SJCRH30 (cell line): ENCODE data around the gene TUFM. TPM values are rescaled to one million over a fixed set of nuclear protein-coding genes. Genes with fewer than 3 reads are reported as not detected.

Experiments used
- DNase-seq, 2 experiments: peaks; one replicate each; pipeline ENCODE4 v3.0.0-alpha.2; 2015 to 2020
- H3K27ac ChIP-seq: fragments of 250-450 bp; sonication (Bioruptor Pico); 2 replicates; pipeline ENCODE4 v1.5.1; 2020; ENCODE audit warnings: mild to moderate bottlenecking, moderate library complexity
- H3K27me3 ChIP-seq: fragments of 250-450 bp; sonication (Bioruptor Pico); 2 replicates; pipeline ENCODE4 v1.5.1; 2020; ENCODE audit warnings: mild to moderate bottlenecking, moderate library complexity
- H3K36me3 ChIP-seq: fragments of 250-450 bp; sonication (Bioruptor Pico); 2 replicates; pipeline ENCODE4 v1.5.1; 2020; ENCODE audit warnings: mild to moderate bottlenecking, moderate library complexity
- H3K4me1 ChIP-seq: fragments of 250-450 bp; sonication (Bioruptor Pico); 2 replicates; pipeline ENCODE4 v1.5.1; 2020; ENCODE audit warnings: mild to moderate bottlenecking, moderate library complexity
- H3K4me3 ChIP-seq: fragments of 250-450 bp; sonication (Bioruptor Pico); 2 replicates; pipeline ENCODE4 v1.5.1; 2020; ENCODE audit warnings: mild to moderate bottlenecking, moderate library complexity
- H3K9me3 ChIP-seq: fragments of 250-450 bp; sonication (Bioruptor Pico); replicated peaks from 2 replicates; pipeline ENCODE4 v1.5.1; 2020; ENCODE audit warnings: mild to moderate bottlenecking, moderate library complexity
- total RNA-seq: library from RNA; depleted of rRNA; stranded (reverse); fragments of >200 nt; shearing (Covaris generic); gene quantifications from 2 replicates; pipeline ENCODE4 v1.2.3, GENCODE V29; 2014

The TUFM gene
- total RNA-seq, 1 experiment from 2014 or later = 119 TPM

GRCh38 chr16:28837672-28838557, 8.2 kb downstream of the TUFM start:
- H3K4me1 ChIP-seq = no peaks in the 10 kb centered on the region
- peaks cover 56% of the 10 kb centered on the region for H3K36me3 ChIP-seq
- H3K4me3 ChIP-seq = no peak overlapping the region
- no peaks in the 10 kb centered on the region for H3K9me3 ChIP-seq
- H3K27ac ChIP-seq = no peak overlapping the region
- H3K27me3 ChIP-seq = no peaks in the 10 kb centered on the region
- DNase-seq = no peak

DNA sequence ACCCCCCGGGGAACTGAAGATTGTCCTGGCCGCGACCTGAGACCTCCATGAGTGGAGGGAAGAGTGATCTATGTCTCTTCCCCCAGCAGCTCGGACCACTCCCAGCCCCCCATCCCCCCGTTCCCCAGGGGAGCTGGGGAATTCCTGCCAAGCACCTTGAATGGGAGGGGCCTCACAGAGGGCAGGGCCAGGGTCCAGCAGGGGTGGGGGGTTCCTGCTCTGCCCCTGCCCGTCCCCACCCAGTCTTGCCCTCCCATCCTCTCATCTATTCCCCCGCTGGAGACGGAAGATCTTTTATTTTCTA, 9.4 kb downstream of the TUFM start:
- Histone ChIP-seq H3K4me1 (no peaks in the 10 kb centered on the region), H3K27me3 (no peaks in the 10 kb centered on the region), H3K27ac (no peak overlapping the region), H3K36me3 (peaks cover 58% of the 10 kb centered on the region), H3K4me3 (no peak overlapping the region), H3K9me3 (no peaks in the 10 kb centered on the region)
- no peak for DNase-seq

DNA sequence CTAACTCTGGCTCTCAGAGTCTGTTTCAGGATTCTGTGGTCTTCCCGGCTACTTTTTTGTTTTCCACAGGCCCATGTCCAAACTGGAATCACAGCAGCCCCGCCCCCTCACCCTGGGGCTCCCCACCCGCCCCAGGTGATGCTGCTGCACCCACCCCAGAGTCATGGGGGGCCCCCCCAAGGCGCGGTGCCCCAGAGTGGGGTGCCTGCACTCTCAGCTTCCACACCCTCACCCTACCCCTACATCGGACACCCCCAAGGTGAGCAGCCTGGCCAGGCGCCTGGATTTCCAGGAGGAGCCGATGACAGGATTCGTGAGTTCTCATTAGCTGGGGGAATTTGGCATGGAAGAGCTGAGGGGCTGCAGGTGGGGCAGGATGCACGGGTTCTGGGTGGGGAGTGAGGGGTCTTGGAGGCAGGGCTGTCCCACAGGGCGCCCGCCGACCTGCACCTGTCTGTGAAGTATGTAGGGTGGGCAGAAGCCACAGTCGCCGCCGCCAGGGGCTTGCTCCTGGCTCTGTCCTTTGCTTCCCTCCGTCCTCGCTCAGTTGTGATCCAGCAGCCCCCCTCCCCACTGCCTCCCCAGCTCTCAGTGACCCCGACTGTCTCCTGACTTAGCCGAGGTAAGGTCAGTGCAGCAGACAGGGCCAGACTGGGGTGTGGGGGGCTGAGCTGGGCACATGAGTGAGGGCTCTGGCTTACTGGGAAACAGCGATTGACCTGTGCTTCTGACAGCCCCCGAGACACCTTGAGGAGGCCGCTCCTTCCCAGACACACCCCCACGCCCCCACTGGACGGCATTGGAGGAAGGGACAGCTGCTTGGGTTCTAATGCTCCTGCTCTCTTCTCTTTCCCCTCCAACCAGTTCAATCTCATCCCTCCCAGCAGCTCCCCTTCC, 10.0 kb downstream of the TUFM start:
- peaks cover 63% of the 10 kb centered on the region for H3K36me3 ChIP-seq
- no peaks in the 10 kb centered on the region for H3K27me3 ChIP-seq
- no peak for DNase-seq
- no peaks in the 10 kb centered on the region for H3K4me1 ChIP-seq
- H3K4me3 ChIP-seq = no peak overlapping the region
- H3K9me3 ChIP-seq = no peaks in the 10 kb centered on the region
- no peak overlapping the region for H3K27ac ChIP-seq

DNA sequence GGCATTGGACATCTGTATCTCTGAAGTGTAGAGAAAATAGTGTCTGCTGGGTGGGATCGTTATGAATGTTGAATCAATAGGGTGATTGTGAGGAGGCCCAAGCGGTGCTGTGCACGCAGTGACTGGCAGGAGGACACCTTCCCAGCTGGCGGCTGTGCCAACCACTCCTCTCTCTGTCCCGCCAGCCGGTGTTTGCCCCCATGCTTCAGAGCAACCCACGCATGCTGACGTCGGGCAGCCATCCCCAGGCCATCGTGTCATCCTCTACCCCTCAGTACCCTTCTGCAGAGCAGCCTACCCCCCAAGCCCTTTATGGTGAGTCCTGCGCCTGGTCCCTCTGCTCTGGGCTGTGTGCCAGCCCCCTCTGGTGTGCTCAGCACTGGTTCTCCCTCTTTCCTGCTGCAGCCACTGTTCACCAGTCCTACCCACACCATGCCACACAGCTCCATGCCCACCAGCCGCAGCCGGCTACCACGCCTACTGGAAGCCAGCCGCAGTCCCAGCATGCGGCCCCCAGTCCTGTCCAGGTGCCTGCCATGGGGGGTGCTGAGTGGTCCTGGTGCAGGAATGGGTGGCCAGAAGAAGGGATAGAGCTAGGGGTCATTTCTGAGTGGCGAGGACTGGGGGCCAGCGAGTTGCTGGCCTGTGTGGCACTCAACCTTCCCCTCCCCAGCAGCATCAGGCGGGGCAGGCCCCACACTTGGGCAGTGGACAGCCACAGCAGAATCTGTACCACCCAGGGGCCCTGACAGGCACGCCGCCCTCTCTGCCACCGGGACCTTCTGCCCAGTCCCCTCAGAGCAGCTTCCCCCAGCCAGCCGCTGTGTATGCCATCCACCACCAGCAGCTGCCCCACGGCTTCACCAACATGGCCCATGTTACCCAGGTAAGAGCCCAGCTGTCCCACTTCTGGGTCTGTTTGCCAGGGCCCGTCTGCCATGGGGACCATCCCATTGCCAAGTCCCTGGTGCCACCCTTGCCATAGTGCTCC, 11.0 kb downstream of the TUFM start:
- H3K4me1 ChIP-seq = no peaks in the 10 kb centered on the region
- DNase-seq = no peak
- H3K27me3 ChIP-seq = no peaks in the 10 kb centered on the region
- peaks cover 71% of the 10 kb centered on the region for H3K36me3 ChIP-seq
- H3K9me3 ChIP-seq = no peaks in the 10 kb centered on the region
- no peak overlapping the region for H3K27ac ChIP-seq
- H3K4me3 ChIP-seq = no peak overlapping the region

DNA sequence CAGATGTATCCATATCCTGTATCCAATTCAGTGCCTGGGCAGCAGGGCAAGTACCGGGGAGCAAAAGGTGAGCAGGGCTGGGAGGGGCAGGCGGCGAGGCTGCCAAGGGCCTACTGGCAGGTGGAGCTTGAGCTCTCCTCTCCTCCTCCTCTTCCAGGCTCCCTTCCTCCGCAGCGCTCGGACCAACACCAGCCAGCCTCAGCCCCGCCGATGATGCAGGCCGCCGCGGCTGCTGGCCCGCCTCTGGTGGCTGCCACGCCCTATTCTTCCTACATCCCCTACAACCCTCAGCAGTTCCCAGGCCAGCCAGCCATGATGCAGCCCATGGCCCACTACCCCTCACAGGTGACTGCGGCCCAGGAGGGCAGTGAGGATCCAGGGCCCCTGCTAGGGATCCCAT, 11.8 kb downstream of the TUFM start:
- Histone ChIP-seq H3K9me3 (no peaks in the 10 kb centered on the region), H3K27me3 (no peaks in the 10 kb centered on the region), H3K27ac (no peak overlapping the region), H3K36me3 (peaks cover 79% of the 10 kb centered on the region), H3K4me1 (no peaks in the 10 kb centered on the region), H3K4me3 (no peak overlapping the region)
- no peak for DNase-seq

DNA sequence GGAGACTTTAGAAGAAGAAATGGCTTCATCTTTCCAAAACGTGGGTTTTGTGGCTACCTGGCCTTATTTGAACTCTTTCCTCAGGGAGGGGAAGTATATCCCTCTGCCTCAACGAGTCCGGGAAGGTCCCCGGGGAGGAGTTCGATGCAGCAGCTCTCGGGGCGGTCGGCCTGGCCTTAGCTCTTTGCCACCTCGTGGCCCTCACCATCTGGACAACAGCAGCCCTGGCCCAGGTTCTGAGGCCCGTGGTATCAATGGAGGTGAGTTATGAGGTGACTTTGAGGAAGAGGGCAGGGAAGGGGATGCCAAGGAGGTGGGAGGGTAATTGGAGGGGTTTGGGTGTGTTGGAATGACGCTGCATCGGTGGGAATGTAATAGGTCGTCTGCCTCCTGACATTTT, 15.6 kb downstream of the TUFM start:
- Histone ChIP-seq H3K36me3 (peaks cover 95% of the 10 kb centered on the region), H3K27me3 (no peaks in the 10 kb centered on the region), H3K4me1 (no peaks in the 10 kb centered on the region), H3K4me3 (no peak overlapping the region), H3K9me3 (no peaks in the 10 kb centered on the region), H3K27ac (no peak overlapping the region)
- DNase-seq = no peak

- no peak for DNase-seq
- no peak overlapping the region for H3K27ac ChIP-seq
- H3K4me3 ChIP-seq = no peak overlapping the region
- H3K36me3 ChIP-seq = peaks cover 92% of the 10 kb centered on the region
- no peaks in the 10 kb centered on the region for H3K27me3 ChIP-seq
- no peaks in the 10 kb centered on the region for H3K9me3 ChIP-seq
- H3K4me1 ChIP-seq = no peaks in the 10 kb centered on the region; the same call in 1 of the 2 replicates
Measured at GRCh38 chr16:28829747-28830146, 16.4 kb downstream of the TUFM start.

GRCh38 chr16:28826141-28826540, 20.0 kb downstream of the TUFM start:
- Histone ChIP-seq H3K4me3 (no peak overlapping the region), H3K9me3 (no peaks in the 10 kb centered on the region), H3K36me3 (peaks cover 62% of the 10 kb centered on the region), H3K27ac (no peak overlapping the region), H3K27me3 (no peaks in the 10 kb centered on the region), H3K4me1 (no peaks in the 10 kb centered on the region; the same call in 1 of the 2 replicates)
- DNase-seq = no peak

DNA sequence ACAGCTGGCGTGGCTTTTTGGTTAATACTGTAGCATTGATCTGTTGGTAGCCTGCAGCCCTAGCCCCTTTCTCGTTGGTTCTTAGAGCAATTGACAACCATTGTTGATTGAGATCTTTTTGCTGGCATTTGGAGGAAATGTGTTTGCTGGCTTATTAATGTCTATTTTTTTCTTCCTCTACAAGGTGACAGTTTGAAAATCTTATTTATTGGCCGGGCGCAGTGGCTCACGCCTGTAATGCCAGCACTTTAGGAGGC, 21.5 kb downstream of the TUFM start:
- H3K4me3 ChIP-seq = peak overlapping the region; percentile 92
- no peaks in the 10 kb centered on the region; the same call in 1 of the 2 replicates for H3K4me1 ChIP-seq
- H3K27me3 ChIP-seq = no peaks in the 10 kb centered on the region
- no peak for DNase-seq
- H3K36me3 ChIP-seq = peaks cover 49% of the 10 kb centered on the region
- peak overlapping the region; percentile 86 for H3K27ac ChIP-seq
- H3K9me3 ChIP-seq = no peaks in the 10 kb centered on the region

DNA sequence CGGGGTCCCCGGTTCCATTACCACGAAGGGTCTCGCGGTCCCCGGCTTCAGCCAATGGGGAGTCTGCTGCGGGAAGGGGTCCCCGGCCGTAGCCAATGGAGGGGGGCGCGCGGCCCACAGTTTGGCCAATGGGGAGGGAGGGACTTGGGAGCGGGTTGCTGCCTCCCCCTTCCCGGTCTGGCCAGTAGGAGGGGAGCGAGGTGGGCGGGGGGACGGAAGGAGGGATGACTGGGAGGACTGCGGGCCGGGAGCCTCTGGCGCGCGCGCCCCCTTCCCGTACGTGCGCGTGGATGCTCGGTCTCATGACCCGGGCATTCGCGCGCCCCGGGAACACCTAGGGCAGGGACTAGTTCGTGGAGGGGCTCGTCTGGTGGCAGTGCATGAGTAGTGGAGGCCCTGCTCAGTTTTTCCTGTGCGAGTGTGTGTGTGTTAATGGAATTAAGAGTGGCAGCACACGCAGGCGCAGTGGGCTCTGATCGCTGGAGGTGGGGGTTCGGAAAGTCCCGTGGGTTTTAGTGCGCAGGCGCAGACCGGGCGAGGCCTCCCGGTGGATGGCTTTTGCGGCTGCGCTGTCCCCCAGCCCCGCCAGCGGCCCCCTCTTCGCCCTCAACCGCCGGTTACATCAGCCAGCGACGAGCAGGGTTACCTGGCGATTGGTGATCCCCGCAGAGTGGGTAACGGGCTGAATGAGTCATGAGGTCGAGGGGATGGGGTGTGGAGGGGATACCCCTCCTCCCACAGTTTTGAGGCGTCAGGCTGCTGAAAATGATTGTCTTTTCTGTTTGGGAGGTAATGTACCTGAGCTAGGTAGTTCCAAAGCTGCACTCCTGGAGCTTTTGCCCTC, 22.1 kb downstream of the TUFM start:
- Histone ChIP-seq H3K4me1 (no peaks in the 10 kb centered on the region; the same call in 1 of the 2 replicates), H3K9me3 (no peaks in the 10 kb centered on the region), H3K4me3 (peak overlapping the region; percentile 92), H3K36me3 (peaks cover 43% of the 10 kb centered on the region), H3K27ac (peak overlapping the region; percentile 86), H3K27me3 (no peaks in the 10 kb centered on the region)
- peak; percentile 97 to 99 for DNase-seq

- Histone ChIP-seq H3K36me3 (peaks cover 36% of the 10 kb centered on the region), H3K4me1 (no peaks in the 10 kb centered on the region; the same call in 1 of the 2 replicates)
- DNase-seq = no peak
Measured at GRCh38 chr16:28823291-28823872, 22.8 kb downstream of the TUFM start.

DNA sequence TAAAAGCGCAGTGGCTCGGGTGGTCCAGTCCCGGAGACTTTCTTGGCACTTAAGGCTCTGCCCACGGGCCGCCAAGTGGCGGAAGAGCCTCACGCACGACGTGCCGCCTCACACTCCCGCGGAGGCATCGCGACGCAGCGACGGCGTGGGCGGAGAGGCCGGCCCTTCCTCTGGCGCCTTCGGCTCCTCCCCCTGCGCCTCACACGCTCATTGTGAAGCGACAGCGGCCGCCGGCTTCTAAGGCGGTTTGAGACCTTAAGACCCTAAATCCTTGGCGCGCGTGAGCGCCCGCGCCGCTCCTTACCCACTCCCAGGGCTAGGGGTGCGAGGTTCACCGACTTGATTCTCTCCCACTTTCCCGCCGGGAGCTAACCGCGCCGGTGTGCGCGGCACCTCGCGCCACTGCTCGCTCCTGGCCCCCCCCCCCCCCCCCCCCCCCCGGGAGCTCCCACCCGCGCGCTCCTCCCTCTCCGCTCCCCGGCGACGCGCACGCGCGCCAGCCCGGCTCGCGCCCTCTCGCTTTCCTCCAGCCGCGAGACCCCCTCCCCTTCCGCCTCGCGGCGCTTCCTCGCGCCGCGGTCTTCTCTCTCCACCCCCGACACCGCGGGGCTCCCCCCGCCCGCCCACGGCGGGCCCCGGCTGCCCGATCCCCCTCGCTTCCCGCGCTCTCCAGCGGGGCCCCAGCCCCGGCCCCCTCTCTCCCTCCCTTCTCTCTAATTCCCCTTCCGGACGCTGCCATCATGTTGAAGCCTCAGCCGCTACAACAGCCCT, 23.4 kb downstream of the TUFM start, which contains the start of gene ATXN2L:
Gene ATXN2L (plus strand): TSS at position 480 of the 771 bp plus-strand sequence. CDS start 261 bp downstream, at position 741.
- Histone ChIP-seq H3K27ac (peak within 1 kb of the TSS; percentile 86), H3K27me3 (no peaks in the 10 kb centered on the region), H3K36me3 (peaks cover 30% of the 10 kb centered on the region), H3K4me3 (peak within 1 kb of the TSS; percentile 92), H3K4me1 (no peaks in the 10 kb centered on the region; the same call in 1 of the 2 replicates), H3K9me3 (no peaks in the 10 kb centered on the region)
- DNase-seq = peak; percentile 93 to 94

More at GRCh38 chr16:28823291-28823872, 22.8 kb downstream of the TUFM start:
- Histone ChIP-seq H3K27me3 (no peaks in the 10 kb centered on the region), H3K27ac (peak overlapping the region; percentile 86), H3K9me3 (no peaks in the 10 kb centered on the region), H3K4me3 (peak overlapping the region; percentile 92)
